Panc1 (cell line): ENCODE measurements around the gene CDK17. TPM values are rescaled to one million over a fixed set of nuclear protein-coding genes. Genes with fewer than 3 reads are reported as not detected.

Experiments
- ATAC-seq: fragments of 200-7000 bp; cut with Tn5 transposase; 2 replicates; pipeline ENCODE4 v1.9.1; 2020; ENCODE audit warnings: mild to moderate bottlenecking, moderate library complexity
- BruUV-seq: library from RNA; stranded (reverse); fragments of 400-500 nt; replicated peaks from 2 replicates; lab custom pipeline; 2021; lab: Mats Ljungman, UMichigan
- CTCF ChIA-PET: fragments of 300-600 bp; sonication (Branson Sonifier 250); formaldehyde crosslinking; loops from one replicate; lab custom pipeline; 2022; ENCODE audit warnings: antibody characterized with exemption; lab: Charles Lee
- POLR2A ChIA-PET: fragments of 300-600 bp; sonication (Branson Sonifier 250); formaldehyde crosslinking; loops from one replicate; lab custom pipeline; 2022; ENCODE audit warnings: antibody characterized with exemption; lab: Charles Lee
- DNase-seq: peaks from one replicate; pipeline ENCODE4 v3.0.0-alpha.2; 2010; ENCODE audit warnings: low read depth, low spot score
- H3K27ac ChIP-seq: 2 replicates; pipeline ENCODE4 v1.5.1; 2011; ENCODE audit warnings: mild to moderate bottlenecking, low read length, inconsistent platforms
- H3K27me3 ChIP-seq: fragments of 200-500 bp; sonication (Bioruptor generic); 2 replicates; pipeline ENCODE4 v1.6.0; 2014; ENCODE audit warnings: low read length, inconsistent platforms; ENCODE audit not compliant: control insufficient read depth, insufficient read depth
- H3K36me3 ChIP-seq: fragments of 200-500 bp; sonication (Bioruptor generic); 2 replicates; pipeline ENCODE4 v1.5.1; 2014; ENCODE audit warnings: inconsistent platforms, mild to moderate bottlenecking, low read length, moderate library complexity; ENCODE audit not compliant: control insufficient read depth, insufficient read depth
- H3K4me1 ChIP-seq: 2 replicates; pipeline ENCODE4 v1.5.1; 2011; ENCODE audit warnings: inconsistent platforms, mild to moderate bottlenecking, low read length, moderate library complexity; ENCODE audit not compliant: control insufficient read depth, insufficient read depth
- H3K4me3 ChIP-seq, 2 experiments: 2 replicates each; pipeline ENCODE4 v1.5.1; 2011 to 2012; ENCODE audit warnings: low read depth in 2 of 2, low read length in 2 of 2, mild to moderate bottlenecking in 2 of 2, inconsistent platforms in 1 of 2, moderate library complexity in 1 of 2
- H3K9me3 ChIP-seq: fragments of 200-500 bp; sonication (Bioruptor generic); 2 replicates; pipeline ENCODE4 v1.5.1; 2014; ENCODE audit warnings: low read depth, mild to moderate bottlenecking, inconsistent platforms, low read length, moderate library complexity; ENCODE audit not compliant: control insufficient read depth, insufficient read depth
- CTCF ChIP-seq: fragments of 450-650 bp; IDR thresholded peaks from 2 replicates; pipeline ENCODE4 v1.5.1; 2017; ENCODE audit warnings: mild to moderate bottlenecking
- POLR2AphosphoS5 ChIP-seq: IDR thresholded peaks from 2 replicates; pipeline ENCODE4 v1.6.1; 2012; ENCODE audit warnings: mild to moderate bottlenecking, low read depth, low read length, moderate library complexity
- REST ChIP-seq, 2 experiments: IDR thresholded peaks; 2 replicates each; pipeline ENCODE4 v1.6.1; 2011 to 2012; ENCODE audit warnings: low read depth in 2 of 2, control low read depth in 1 of 2, low read length in 1 of 2, mild to moderate bottlenecking in 1 of 2, moderate library complexity in 1 of 2; ENCODE audit not compliant: insufficient read depth in 1 of 2
- SIN3A ChIP-seq: IDR thresholded peaks from 2 replicates; pipeline ENCODE4 v1.6.1; 2012; ENCODE audit warnings: low read depth, mild to moderate bottlenecking, low read length, moderate library complexity, borderline replicate concordance; ENCODE audit not compliant: insufficient read depth
- TCF7L2 ChIP-seq: IDR thresholded peaks from 2 replicates; pipeline ENCODE4 v1.6.1; 2011; ENCODE audit warnings: mild to moderate bottlenecking, low read depth, low read length, inconsistent platforms
- in situ Hi-C: cut with HindIII; loops from 2 replicates; pipeline ENCODE4 v1.10.0; 2016; ENCODE audit warnings: low sequenced_read_pairs, low pct_unique_long_range_greater_than_20kb
- intact Hi-C: fragments of 100-400 bp; cut with micrococcal nuclease; formaldehyde crosslinking; loops from one replicate; pipeline ENCODE4 v1.10.0; 2022; ENCODE audit not compliant: unreplicated experiment
- total RNA-seq: library from RNA; stranded (reverse); gene quantifications from one replicate; pipeline ENCODE4 v1.2.1, GENCODE V29; 2021; ENCODE audit not compliant: unreplicated experiment

The CDK17 gene
- total RNA-seq, 1 experiment from 2014 or later = 23.2 TPM

GRCh38 chr12:96260231-96260630 lies 140.0 kb downstream of the CDK17 start:
- Histone ChIP-seq H3K9me3 (no peaks in the 10 kb centered on the region), H3K4me1 (0 out of 2 replicates have a peak, but pooled peaks cover 7% of the 10 kb centered on the region), H3K27ac (no peak overlapping the region), H3K4me3 (no peak overlapping the region), H3K36me3 (no peaks in the 10 kb centered on the region), H3K27me3 (no peaks in the 10 kb centered on the region)
- ATAC-seq (no peak), DNase-seq (no peak)
- TF ChIP-seq POLR2AphosphoS5 (no peak), REST (IDR thresholded peaks at IDR 0.05; ENCODE audit: insufficient read depth in 1 of 2, low read depth in 2 of 2, low read length in 1 of 2) (no peak), SIN3A (no peak), TCF7L2 (no peak), CTCF (no peak)
- CTCF ChIA-PET = no interaction called here
- BruUV-seq = no TSS peak
- intact Hi-C loops = no loop called here
- in situ Hi-C loops = no loop called here
- POLR2A ChIA-PET = no interaction called here

- in situ Hi-C loops = no loop called here
- DNase-seq (no peak), ATAC-seq (peak; percentile 47; the same call in 1 of the 2 replicates)
- Histone ChIP-seq H3K36me3 (no peaks in the 10 kb centered on the region), H3K27ac (no peak overlapping the region), H3K27me3 (no peaks in the 10 kb centered on the region), H3K4me3 (no peak overlapping the region), H3K9me3 (no peaks in the 10 kb centered on the region), H3K4me1 (0 out of 2 replicates have a peak, but pooled peaks cover 7% of the 10 kb centered on the region)
- ChIA-PET CTCF (interaction anchor here (0.6 kb wide), 1 partner anchor 24 kb away, joined by 3 read pairs; no protein-coding TSS in a partner anchor), POLR2A (interaction anchor here (0.6 kb wide), 1 partner anchor 250 kb away, joined by 5 read pairs; no protein-coding TSS in a partner anchor)
- intact Hi-C loops = no loop called here
- no TSS peak for BruUV-seq
- TF ChIP-seq TCF7L2 (no peak), SIN3A (no peak), CTCF (no peak), POLR2AphosphoS5 (no peak), REST (IDR thresholded peaks at IDR 0.05; ENCODE audit: insufficient read depth in 1 of 2, low read depth in 2 of 2, low read length in 1 of 2) (no peak)
Observed at GRCh38 chr12:96258104-96258961, 141.9 kb downstream of the CDK17 start.
